ENCODE measurements around the gene DDX39B. TPM values are rescaled to one million over a fixed set of nuclear protein-coding genes. Genes with fewer than 3 reads are reported as not detected.
"Not testable (repeated sequence)": the region's sequence is repeated elsewhere in the genome, so short reads cannot be mapped to it uniquely, and the experiment has no call there.

The DDX39B gene
- total RNA-seq, 1 donor from 2014 or later: 258 TPM

DNA sequence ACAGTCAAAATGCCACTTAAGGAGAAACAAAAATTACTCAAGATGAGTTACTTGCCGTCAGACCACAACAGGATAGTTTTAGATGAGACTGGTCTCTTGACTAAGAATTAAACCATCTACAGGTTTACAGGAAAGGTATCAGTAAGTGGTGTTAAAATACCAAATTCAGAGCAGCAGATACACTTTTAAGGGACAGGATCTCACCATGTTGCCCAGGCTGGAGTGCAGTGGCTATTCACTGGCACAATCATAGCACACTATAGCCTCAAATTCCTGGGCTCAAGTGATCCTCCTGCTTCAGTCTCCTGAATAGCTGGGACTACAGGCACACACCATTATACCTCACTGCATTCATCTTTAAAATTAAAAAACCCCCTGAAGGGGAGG, 8.4 kb downstream of the DDX39B start:
- ATAC-seq (no peak), DNase-seq (ENCODE audit: low spot score) (no peak)
- intact Hi-C loops (cut with DNase I): no loop called here

DNA sequence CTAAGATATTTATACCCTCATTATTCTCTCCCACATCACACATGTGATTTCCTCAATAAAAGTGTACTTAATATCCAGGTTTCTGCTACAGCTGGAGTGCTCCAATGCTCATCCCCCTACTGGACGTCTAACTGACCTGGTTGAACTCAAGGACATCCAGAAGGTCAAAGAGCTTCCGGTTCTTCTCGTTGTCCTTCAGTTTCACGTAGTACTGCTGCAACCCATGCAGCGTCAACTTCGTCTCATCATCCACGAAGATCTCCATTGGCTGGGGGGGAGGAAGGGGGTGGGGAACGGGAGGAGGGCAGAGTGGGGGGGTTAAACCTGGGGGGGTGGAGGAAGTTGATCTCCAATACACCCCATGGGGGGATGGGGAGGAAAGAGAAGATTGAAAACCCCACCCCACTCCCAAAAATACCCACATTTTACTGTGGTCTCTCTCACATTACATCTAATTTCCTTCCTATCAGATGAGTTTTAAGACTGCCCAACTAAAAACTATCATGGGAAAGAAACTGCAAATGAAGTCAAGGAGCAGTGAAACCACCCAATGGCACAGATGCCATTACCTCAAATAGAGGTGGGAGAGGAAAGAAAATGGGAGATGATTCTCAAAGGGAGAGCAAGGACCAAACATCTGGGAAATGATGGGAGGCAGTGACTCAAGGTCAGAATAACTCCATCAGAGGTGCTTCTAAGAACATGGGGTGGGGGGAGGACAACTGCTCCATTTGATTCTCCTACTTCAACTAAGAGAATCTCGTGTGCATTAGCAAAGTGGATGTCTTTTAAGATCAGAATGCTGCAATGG, 9.0 kb downstream of the DDX39B start:
- intact Hi-C loops (cut with DNase I): no loop called here
- no peak for DNase-seq (ENCODE audit: low spot score)
- ATAC-seq: no peak

DNA sequence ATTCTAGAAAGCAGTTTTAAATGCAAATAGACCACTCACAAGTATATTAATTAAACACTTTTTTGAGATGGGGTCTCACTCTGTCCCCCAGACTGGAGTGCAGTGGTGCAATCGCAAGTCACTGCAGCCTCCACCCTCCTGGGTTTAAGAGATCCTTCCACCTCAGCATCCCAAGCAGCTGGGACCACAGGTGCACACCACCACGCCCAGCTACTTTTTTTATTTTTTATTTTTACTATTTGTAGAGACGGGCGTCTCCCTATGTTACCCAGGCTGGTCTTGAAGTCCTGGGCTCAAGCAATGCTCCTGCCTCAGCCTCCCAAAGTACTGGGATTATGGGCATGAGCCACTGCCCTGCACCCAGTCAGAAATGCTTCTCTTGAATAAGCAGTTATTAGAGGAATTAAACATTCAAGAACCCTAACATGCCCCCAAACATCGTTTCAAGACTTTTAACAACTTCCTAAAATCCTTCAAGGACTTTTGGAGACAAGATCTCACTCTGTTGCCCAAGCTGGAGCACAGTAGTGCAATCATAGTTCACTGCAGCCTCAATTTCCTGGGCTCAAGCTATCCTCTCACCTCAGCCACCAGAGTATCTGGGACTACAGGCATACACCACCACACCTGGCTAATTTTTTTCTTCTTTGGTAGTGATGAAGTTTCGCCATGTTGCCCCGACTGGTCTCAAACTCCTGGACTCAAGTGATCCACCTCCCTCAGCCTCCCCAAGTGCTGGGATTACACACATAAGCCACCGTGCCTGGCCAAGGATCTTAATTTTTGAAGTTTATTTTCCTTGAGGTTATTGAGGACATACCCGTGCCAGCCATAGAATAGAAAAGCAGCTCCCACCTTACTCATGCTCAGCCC, 9.8 kb downstream of the DDX39B start:
- intact Hi-C loops (cut with DNase I): no loop called here
- no peak for DNase-seq (ENCODE audit: low spot score)
- ATAC-seq: no peak

DNA sequence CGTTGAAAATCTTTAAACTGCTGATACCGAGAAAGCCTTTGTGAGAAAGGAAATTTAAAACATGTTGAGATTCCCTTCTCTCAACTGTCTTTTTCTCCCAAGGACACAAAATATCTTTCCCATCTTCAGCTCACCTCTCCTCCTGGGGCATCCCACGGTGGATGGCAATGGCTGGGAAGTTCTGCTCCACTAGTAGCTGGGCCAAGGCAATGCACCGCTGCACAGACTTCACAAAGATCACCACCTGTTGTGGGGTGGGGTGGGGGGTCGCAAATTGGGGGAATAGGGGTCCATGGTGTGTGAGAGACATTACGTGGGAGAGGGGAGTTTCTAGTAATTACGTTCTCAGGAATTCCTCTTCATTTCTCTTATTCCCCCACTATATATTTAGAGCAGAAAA, 10.6 kb downstream of the DDX39B start:
- ATAC-seq (no peak), DNase-seq (ENCODE audit: low spot score) (no peak)
- intact Hi-C loops (cut with DNase I): no loop called here

DNA sequence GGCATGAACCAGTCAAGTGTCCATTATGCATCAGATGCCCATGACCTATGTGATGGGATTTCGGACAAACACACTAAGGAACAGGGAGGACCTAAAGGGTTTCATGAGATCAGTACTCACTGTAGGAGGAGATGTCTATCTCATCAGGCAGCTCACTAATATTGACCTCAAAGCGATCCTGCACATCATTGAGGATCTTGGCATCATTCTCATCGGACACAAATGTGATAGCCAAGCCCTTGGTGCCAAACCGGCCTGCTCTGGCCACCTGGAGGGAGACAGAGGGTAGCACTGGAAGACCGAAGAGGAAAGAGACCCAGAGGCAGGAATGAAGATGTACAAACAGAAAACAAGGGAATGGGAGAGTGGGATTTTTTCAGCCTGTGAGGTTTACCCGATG, 11.1 kb downstream of the DDX39B start:
- intact Hi-C loops (cut with DNase I): no loop called here
- no peak for DNase-seq (ENCODE audit: low spot score)
- ATAC-seq: no peak

DNA sequence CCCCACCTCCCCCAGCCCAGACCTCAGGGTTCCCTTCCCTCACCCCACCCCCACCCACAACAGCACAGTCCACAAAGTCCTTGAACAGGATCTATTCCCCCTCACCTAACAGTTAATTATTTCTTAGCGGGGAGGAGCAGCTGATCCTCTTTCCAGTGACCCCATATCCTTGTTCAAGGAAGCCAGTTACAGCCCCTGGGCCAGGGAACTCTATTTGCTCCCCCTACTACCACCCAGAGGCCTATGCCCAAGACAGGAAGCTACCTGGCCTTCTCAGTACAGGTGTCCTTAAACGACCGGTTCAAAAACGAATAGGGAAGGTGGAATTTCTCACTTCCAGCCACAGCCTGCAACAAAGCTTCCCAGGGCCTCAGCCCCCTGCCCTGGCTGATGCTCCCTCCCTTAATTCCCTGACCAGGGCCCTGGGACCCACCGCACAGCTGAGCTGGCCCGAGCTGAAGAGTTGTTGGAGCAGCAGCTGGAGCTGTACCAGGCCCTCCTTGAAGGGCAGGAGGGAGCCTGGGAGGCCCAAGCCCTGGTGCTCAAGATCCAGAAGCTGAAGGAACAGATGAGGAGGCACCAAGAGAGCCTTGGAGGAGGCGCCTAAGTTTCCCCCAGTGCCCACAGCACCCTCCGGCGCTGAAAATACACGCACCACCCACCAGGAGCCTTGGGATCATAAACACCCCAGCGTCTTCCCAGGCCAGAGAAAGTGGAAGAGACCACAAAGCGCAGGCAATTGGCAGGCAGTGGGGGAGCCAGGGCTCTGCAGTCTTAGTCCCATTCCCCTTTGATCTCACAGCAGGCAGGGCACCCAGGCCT, 12.3 kb downstream of the DDX39B start:
- intact Hi-C loops (cut with DNase I): no loop called here
- DNase-seq (ENCODE audit: low spot score) (no peak), ATAC-seq (no peak)

DNA sequence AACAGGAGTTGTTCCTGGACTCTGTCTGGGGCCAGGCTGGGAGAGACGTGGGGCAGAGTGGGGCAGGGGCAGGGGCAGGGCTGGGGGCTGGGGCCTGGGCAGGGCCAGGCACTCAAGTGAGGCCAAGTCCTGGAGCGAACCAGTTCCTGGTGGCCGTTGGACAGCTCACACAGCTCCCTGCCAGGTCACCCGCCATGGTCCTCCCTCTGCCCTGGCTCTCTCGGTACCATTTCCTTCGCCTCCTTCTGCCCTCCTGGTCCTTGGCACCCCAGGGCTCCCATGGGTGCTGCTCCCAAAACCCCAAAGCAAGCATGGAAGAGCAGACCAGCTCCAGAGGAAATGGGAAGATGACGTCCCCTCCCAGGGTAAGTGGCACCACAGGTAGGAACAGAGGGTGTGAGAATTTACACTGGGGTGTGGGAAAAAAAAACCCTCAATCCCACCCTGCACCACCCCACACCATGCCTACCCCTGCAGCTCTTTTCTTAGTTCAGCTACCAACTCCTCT, 12.9 kb downstream of the DDX39B start, which contains the start of gene MCCD1:
TSS of gene MCCD1 (plus strand) at position 142 of the 508 bp plus-strand sequence. CDS start at position 195, 53 bp downstream.
- DNase-seq (ENCODE audit: low spot score): no peak
- ATAC-seq: no peak
- intact Hi-C loops (cut with DNase I): no loop called here

DNA sequence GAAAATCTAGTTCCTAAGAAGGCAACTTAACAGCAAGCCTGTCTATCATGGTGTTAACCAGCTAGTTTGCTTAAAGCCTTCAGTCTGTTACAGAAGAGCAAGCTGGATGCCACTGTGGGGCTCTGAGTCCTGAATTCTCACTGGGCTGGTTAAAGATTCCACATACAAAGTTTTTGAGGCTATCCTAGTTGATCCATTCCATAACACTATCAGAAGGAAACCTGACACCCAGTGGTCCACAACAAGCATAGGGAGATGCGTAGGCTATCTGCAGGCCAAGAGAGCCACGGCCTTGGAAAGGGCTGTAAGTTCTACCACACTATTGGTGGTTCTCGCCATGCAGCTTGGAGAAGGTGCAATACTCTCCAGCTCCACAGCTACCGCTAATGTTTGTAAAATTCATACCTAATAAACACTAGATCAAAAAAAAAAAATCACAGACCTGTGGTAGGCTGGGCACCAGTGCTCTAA, 13.5 kb downstream of the DDX39B start:
- DNase-seq (ENCODE audit: low spot score) (no peak), ATAC-seq (no peak)
- intact Hi-C loops (cut with DNase I): no loop called here

DNA sequence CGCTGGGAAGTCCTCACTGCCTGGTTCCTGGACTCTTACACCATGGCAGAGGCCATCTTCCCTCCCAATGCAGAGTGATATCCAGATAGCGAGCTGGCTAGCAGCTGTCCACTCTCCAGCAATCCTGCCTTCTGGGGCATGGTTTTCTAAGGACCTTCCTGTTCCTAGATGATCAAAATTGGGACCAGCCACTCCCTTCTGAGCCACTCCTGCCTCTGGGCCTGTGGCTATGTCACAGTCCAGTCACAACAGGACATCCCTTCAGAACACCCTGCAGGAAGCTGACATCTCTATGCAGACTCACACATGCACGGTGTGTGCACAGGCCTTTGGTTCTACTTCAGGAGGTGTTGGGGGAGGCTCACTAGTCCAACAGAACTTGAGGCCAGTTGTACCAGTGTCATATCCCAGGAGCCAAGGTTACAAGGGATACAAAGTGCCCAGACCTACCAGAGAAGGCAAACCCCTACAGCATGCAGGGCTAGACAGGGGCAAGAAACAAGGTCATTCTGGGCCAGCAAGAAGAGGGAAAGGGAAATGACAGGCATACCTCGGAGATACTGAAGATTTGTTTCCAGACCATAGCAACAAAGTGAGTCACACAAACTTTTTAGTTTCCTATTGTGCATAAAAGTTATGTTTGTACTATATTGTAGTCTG, 15.7 kb downstream of the DDX39B start:
- DNase-seq (ENCODE audit: low spot score) (no peak), ATAC-seq (no peak)
- intact Hi-C loops (cut with DNase I): no loop called here

DNA sequence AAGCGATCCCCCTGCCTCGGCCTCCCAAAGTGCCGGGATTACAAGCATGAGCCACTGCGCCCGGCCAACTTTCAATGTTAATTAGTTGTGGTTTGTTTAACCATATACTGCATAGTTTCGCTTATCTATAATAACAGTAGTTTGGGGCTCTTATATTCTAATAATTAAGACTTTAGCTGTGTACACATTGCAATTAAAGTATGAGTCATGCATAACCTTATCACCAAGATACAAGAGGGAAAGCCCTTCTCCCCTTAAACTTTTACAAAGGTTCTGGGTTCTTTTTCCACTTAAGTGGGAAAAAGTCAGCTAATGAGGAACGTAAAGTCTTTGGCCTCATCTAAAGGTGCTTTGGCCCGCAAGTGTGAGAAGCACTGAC, 16.3 kb downstream of the DDX39B start:
- ATAC-seq (no peak), DNase-seq (ENCODE audit: low spot score) (no peak)
- intact Hi-C loops (cut with DNase I): no loop called here

DNA sequence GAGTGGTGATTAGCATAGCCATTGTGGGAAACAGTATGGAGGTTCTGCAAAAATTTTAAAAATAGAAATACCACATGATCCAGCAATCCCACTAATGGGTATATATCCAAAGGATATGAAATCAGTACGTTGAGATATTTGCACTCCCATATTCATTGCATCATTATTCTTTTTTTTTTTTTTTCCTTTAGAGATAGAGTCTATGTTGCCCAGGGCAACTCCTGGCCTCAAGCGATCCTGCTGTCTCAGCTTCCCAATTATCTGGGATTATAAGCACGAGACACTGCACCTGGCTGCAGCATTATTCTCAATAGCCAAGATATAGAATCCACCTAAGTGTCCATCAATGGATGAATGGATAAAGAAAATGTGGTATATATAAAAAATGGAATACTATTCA, 20.0 kb downstream of the DDX39B start:
- ATAC-seq (no peak), DNase-seq (ENCODE audit: low spot score) (no peak)
- intact Hi-C loops (cut with DNase I): no loop called here

DNA sequence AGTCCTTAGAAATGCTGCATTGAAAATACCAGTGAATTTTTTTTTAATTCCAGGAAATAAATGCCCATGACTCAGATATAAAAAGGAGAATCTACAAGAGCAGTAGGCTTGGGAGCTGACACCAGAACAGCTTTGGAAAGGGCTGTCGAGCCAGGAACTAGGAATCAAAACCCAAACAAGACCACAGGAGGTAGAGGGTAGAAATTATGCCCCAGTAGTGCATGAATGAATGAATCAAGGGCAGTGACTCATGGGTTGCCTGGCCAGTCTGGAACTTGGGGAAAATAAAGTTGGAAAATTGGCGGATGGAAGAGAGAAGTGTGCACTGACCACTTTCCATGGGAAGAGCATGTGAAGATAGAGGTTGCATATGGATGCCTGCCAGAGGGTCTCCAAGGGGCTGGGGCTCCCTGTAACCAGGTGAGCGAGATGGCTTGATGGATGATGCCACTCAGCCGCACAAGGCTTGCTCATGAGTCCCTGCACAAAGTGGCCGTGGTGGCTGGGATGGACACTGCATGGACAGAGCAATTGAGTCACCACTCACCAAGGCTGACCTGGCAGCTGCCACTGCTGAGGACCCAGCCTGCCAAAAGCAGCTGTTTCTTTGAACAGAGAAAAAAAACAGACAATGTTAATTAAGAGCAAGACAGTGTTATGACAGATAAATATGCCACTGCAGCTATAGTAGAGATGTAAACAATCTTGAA, 28.2 kb downstream of the DDX39B start:
- DNase-seq (ENCODE audit: low spot score): no peak
- intact Hi-C loops (cut with DNase I): no loop called here
- ATAC-seq: no peak

DNA sequence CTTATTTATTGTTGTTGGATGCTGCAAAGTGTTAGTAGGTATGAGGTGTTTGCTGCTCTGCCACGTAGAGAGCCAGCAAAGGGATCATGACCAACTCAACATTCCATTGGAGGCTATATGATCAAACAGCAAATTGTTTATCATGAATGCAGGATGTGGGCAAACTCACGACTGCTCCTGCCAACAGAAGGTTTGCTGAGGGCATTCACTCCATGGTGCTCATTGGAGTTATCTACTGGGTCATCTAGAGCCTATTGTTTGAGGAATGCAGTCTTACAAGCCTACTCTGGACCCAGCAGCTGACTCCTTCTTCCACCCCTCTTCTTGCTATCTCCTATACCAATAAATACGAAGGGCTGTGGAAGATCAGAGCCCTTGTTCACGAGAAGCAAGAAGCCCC, 31.8 kb downstream of the DDX39B start:
- DNase-seq (ENCODE audit: low spot score): no peak
- ATAC-seq: no peak
- intact Hi-C loops (cut with DNase I): no loop called here

DNA sequence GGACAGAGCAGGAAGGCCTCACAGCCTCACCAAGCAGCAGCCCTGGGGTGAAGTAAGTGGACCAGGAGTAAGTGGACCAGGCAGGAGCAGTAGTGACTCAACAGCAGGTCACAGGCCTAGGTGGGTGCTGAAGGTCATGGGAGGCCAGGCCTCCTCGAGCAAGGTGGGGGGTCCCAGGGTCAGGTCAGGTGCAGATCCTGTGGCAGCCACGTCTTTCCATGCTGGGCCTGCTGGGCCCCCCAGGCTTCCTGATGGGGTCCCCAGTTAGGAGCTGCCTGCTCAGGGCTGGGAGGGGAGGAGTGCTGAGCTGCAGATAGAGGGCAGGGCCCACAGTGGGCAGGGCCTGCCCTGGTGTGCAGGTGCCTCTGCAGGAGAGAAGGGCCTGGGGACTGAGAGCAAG, 32.8 kb downstream of the DDX39B start:
- DNase-seq (ENCODE audit: low spot score); intact Hi-C loops (cut with DNase I): not testable (repeated sequence)
- peak; percentile 30 for ATAC-seq

DNA sequence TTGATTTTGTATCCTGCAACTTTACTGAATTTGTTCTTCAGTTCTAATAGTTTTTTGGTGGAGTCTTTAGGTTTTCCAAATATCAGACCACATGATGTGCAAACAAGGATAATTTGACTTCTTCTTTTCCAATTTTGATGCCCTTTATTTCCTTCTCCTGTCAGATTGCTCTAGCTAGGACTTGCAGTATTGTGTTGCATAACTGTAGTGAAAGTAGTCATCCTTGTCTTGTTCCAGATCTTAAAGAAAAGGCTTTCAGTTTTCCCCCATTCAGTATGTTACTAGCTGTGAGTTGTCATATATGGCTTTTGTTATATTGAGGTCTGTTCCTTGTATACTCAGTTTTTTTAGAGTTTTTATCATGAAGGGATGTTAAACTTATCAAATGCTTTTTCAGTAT, 39.2 kb downstream of the DDX39B start:
- DNase-seq (ENCODE audit: low spot score): no peak
- intact Hi-C loops (cut with DNase I): no loop called here
- ATAC-seq: no peak

DNA sequence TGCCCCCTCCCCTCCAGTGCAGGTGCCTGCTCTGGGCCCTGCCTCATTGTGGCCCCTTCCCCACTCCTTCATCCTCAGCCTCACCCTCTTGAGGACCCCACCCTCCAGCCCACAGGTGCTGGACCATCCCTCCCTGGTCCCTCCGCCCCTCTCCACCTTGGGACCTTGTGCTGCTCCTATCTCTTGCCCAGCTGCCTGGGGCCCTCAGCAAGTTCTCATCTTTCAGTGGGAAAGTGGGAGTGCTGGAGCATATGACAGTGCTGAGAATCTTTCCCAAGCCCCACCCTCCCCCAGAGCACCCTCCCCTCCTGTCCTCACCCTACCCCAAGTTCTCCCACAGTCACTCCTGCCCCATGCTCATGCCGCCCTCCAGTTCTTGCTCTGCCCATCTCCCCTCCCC, 42.2 kb downstream of the DDX39B start:
- intact Hi-C loops (cut with DNase I); ATAC-seq; DNase-seq (ENCODE audit: low spot score): not testable (repeated sequence)

DNA sequence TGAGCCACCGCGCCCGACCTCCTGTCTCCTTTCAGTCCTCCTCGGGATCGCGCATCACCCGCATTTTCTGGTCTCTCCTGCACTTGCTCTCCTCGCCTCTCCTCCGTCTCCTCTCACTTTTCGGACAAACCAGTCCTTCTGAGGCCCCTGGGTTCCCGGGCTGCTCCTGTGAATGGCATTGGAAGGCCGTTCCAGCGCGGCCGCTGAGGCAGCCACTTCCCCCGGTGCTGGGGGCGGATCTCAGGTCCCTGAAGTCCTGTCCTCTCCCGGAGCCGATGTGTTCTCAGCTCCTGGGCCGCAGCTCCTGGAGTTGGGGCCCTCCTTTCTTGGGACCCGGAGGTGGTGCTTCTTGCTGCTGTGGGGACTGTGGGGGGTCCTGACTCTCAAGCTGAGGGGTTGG, 43.1 kb downstream of the DDX39B start:
- DNase-seq (ENCODE audit: low spot score) (no peak), ATAC-seq (no peak)
- intact Hi-C loops (cut with DNase I): no loop called here

All from sciatic nerve (tissue), 2 donors.